ENCODE measurements around the gene MRPS6. TPM values are rescaled to one million over a fixed set of nuclear protein-coding genes. Genes with fewer than 3 reads are reported as not detected.

Gene MRPS6
- total and polyA plus RNA-seq, 4 donors, result 12.1 to 83.0 (median 17.0) TPM

GRCh38 chr21:34143685-34144182 lies 70.4 kb downstream of the MRPS6 start:
- Histone ChIP-seq H3K4me1 (ENCODE audit: control insufficient read depth in 4 of 4, insufficient read depth in 4 of 4, low read length in 3 of 4) (peaks cover 3 to 11% (median 6%) of the 10 kb centered on the region in 4 donors), H3K9me3 (ENCODE audit: control insufficient read depth in 4 of 4, low read length in 3 of 4) (no peaks in the 10 kb centered on the region), H3K27me3 (ENCODE audit: control insufficient read depth in 4 of 4, insufficient read depth in 4 of 4, low read length in 3 of 4) (no peaks in the 10 kb centered on the region), H3K27ac (ENCODE audit: low read depth in 1 of 2, low read length in 2 of 2) (peak overlapping the region in 1 of 2 donors; percentile 6), H3K9ac (ENCODE audit: low read depth in 1 of 2, low read length in 2 of 2) (no peak overlapping the region), H3K36me3 (ENCODE audit: control insufficient read depth in 4 of 4, insufficient read depth in 3 of 4, low read depth in 1 of 4, low read length in 3 of 4) (peaks cover 0 to 2% (median 0%) of the 10 kb centered on the region in 4 donors), H3K4me3 (ENCODE audit: low read depth in 1 of 3, low read length in 3 of 3) (no peak overlapping the region)
- TF ChIP-seq NR2F2 (IDR thresholded peaks at IDR 0.05) (peak; percentile 18), RXRA (IDR thresholded peaks at IDR 0.05) (no peak), ZBTB33 (IDR thresholded peaks at IDR 0.05) (peak; percentile 93)
- 79% methylated on average over 13 of the region's 13 CpGs for WGBS
- no peak for DNase-seq (ENCODE audit: low spot score)

GRCh38 chr21:34144224-34144623 lies 70.8 kb downstream of the MRPS6 start:
- Histone ChIP-seq H3K4me3 (ENCODE audit: low read depth in 1 of 3, low read length in 3 of 3) (no peak overlapping the region), H3K27ac (ENCODE audit: low read depth in 1 of 2, low read length in 2 of 2) (peak overlapping the region in 1 of 2 donors; percentile 6), H3K27me3 (ENCODE audit: control insufficient read depth in 4 of 4, insufficient read depth in 4 of 4, low read length in 3 of 4) (no peaks in the 10 kb centered on the region), H3K9ac (ENCODE audit: low read depth in 1 of 2, low read length in 2 of 2) (no peak overlapping the region), H3K9me3 (ENCODE audit: control insufficient read depth in 4 of 4, low read length in 3 of 4) (no peaks in the 10 kb centered on the region), H3K36me3 (ENCODE audit: control insufficient read depth in 4 of 4, insufficient read depth in 3 of 4, low read depth in 1 of 4, low read length in 3 of 4) (peaks cover 0 to 2% (median 0%) of the 10 kb centered on the region in 4 donors), H3K4me1 (ENCODE audit: control insufficient read depth in 4 of 4, insufficient read depth in 4 of 4, low read length in 3 of 4) (peaks cover 3 to 11% (median 6%) of the 10 kb centered on the region in 4 donors)
- 97% methylated on average over 6 of the region's 6 CpGs for WGBS
- no peak for TF ChIP-seq MAX (IDR thresholded peaks at IDR 0.05)
- no peak for TF ChIP-seq RAD21 (IDR thresholded peaks at IDR 0.05)
- TF ChIP-seq SP1 (IDR thresholded peaks at IDR 0.05), result no peak
- no peak for TF ChIP-seq YY1 (IDR thresholded peaks at IDR 0.05)
- no peak for TF ChIP-seq ATF3 (IDR thresholded peaks at IDR 0.05)
- no peak for TF ChIP-seq RXRA (IDR thresholded peaks at IDR 0.05)
- TF ChIP-seq EGR1 (IDR thresholded peaks at IDR 0.05; ENCODE audit: low read depth in 2 of 2), result no peak
- TF ChIP-seq REST (IDR thresholded peaks at IDR 0.05), result no peak
- no peak for TF ChIP-seq CTCF (IDR thresholded peaks at IDR 0.05; ENCODE audit: low read depth, low read length, missing input control)
- TF ChIP-seq ZBTB33 (IDR thresholded peaks at IDR 0.05), result no peak
- TF ChIP-seq HNF4A (conservative IDR thresholded peaks at IDR 0.05), result no peak
- no peak for TF ChIP-seq FOXA1 (IDR thresholded peaks at IDR 0.05)
- no peak for TF ChIP-seq HNF4G (IDR thresholded peaks at IDR 0.05)
- no peak for TF ChIP-seq JUND (IDR thresholded peaks at IDR 0.05)
- TF ChIP-seq FOXA2 (IDR thresholded peaks at IDR 0.05), result no peak
- TF ChIP-seq TAF1 (conservative IDR thresholded peaks at IDR 0.05), result no peak
- no peak for TF ChIP-seq NR2F2 (IDR thresholded peaks at IDR 0.05)
- DNase-seq (ENCODE audit: low spot score), result no peak

All from liver (tissue), 9 donors.